Smooth muscle cell of the umbilical artery (primary cell): ENCODE results near the gene PGM5. TPM values are rescaled to one million over a fixed set of nuclear protein-coding genes. Genes with fewer than 3 reads are reported as not detected.

Source experiments
- total RNA-seq: library from RNA; depleted of rRNA; stranded (reverse); fragments of >200 nt; gene quantifications from 2 replicates; pipeline ENCODE4 v1.2.3, GENCODE V29; 2014

Gene PGM5
- 3.0 TPM in 2 replicates for total RNA-seq

GRCh38 chr9:68356380-68357118 lies at the start of gene PGM5:
Gene PGM5, plus strand, starts transcription at chr9:68356611. Its CDS starts 517 bp downstream, at chr9:68357128.

GRCh38 chr9:68540712-68541535 lies 184.5 kb downstream of the PGM5 start, which contains the start of gene TMEM252:
Gene TMEM252, minus strand, starts transcription at chr9:68540883. Its CDS starts 69 bp downstream, at chr9:68540814.

Other genes starting within 250 kb of the PGM5 start
- 22.6 and 36.8 TPM in 2 replicates for gene ZNG1C, start 114.6 kb upstream of the PGM5 start, total RNA-seq
- gene FOXD4L3, start 53.7 kb upstream of the PGM5 start, total RNA-seq, result not detected in 2 replicates
- not detected in 2 replicates for gene TMEM252, start 184.3 kb downstream of the PGM5 start, total RNA-seq